Neural crest cell (in vitro differentiated cells): Measurements from ENCODE around the gene RYR3. TPM values are rescaled to one million over a fixed set of nuclear protein-coding genes. Genes with fewer than 3 reads are reported as not detected.

Experiments
- DNase-seq: peaks from one replicate; pipeline ENCODE4 v3.0.0; 2021; ENCODE audit warnings: low read depth, mixed read lengths, low spot score
- H3K27ac Mint-ChIP-seq: one replicate; pipeline ENCODE4 v1.8.0; 2021; ENCODE audit warnings: mild to moderate bottlenecking, mixed read lengths; ENCODE audit not compliant: unreplicated experiment
- H3K27me3 Mint-ChIP-seq: 2 replicates; pipeline ENCODE4 v1.8.0; 2021; ENCODE audit warnings: low read depth, mild to moderate bottlenecking, mixed read lengths
- H3K36me3 Mint-ChIP-seq: 2 replicates; pipeline ENCODE4 v1.8.0; 2021; ENCODE audit warnings: low read depth, mild to moderate bottlenecking, mixed read lengths
- H3K4me1 Mint-ChIP-seq: 2 replicates; pipeline ENCODE4 v1.8.0; 2021; ENCODE audit warnings: mixed read lengths
- H3K4me3 Mint-ChIP-seq: one replicate; pipeline ENCODE4 v1.8.0; 2021; ENCODE audit warnings: mild to moderate bottlenecking, mixed read lengths
- H3K9me3 Mint-ChIP-seq: 2 replicates; pipeline ENCODE4 v1.8.0; 2021; ENCODE audit warnings: mixed read lengths
- total RNA-seq: library from RNA; stranded (reverse); gene quantifications from 2 replicates; pipeline ENCODE4 v1.2.1, GENCODE V29; 2021
- TF ChIP-seq, protein P1 (sequence below): fragments of 200-600 bp; sonication (generic); conservative IDR thresholded peaks from 2 replicates; pipeline ENCODE4 v1.5.0; 2021; ENCODE audit warnings: antibody characterized with exemption, mild to moderate bottlenecking

RYR3 gene
- total RNA-seq, 1 donor from 2014 or later = 2.2 TPM

DNA sequence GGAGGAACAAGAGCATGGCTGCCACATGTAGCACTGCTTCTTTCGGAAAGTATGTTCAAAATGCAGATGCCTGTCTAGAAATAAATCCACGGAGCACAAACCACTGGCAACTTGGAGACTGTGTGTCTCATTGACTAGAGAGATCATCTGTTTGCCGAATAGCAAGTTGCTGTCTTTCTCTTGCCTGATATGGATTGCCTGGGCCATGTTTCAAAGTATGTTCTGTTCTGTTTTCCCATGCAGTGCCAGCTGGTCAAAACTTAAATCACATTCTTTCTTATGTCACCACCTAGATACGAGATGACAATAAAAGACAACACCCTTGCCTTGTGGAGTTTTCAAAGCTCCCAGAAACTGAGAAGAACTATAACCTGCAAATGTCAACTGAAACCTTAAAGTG, 318.9 kb downstream of the RYR3 start:
- Mint-ChIP-seq H3K27ac (no peak overlapping the region), H3K9me3 (peaks cover 13% of the 10 kb centered on the region), H3K36me3 (peaks cover 7% of the 10 kb centered on the region), H3K27me3 (peaks cover 3% of the 10 kb centered on the region), H3K4me1 (no peaks in the 10 kb centered on the region), H3K4me3 (no peak overlapping the region)
- no peak for DNase-seq
- TF ChIP-seq, protein P1, sequence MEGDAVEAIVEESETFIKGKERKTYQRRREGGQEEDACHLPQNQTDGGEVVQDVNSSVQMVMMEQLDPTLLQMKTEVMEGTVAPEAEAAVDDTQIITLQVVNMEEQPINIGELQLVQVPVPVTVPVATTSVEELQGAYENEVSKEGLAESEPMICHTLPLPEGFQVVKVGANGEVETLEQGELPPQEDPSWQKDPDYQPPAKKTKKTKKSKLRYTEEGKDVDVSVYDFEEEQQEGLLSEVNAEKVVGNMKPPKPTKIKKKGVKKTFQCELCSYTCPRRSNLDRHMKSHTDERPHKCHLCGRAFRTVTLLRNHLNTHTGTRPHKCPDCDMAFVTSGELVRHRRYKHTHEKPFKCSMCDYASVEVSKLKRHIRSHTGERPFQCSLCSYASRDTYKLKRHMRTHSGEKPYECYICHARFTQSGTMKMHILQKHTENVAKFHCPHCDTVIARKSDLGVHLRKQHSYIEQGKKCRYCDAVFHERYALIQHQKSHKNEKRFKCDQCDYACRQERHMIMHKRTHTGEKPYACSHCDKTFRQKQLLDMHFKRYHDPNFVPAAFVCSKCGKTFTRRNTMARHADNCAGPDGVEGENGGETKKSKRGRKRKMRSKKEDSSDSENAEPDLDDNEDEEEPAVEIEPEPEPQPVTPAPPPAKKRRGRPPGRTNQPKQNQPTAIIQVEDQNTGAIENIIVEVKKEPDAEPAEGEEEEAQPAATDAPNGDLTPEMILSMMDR = no peak

DNA sequence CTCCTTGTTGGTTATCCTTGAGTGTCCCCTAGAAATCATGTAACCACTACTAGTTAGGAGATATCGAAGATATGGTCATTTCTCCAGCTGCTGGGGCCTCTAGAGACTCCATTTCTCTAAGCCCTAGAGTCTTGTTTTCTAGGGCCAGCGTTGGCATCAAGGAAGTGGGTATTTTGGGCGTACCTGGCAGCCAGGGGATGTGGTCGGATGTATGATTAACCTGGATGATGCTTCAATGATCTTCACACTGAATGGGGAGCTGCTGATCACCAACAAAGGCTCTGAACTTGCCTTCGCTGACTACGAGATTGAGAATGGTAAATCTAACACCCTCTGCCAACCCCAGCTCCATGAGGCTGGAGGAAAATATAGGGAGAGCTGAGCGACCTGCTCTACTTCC, 325.5 kb downstream of the RYR3 start:
- H3K9me3 Mint-ChIP-seq = no peaks in the 10 kb centered on the region
- no peaks in the 10 kb centered on the region for H3K27me3 Mint-ChIP-seq
- no peak for DNase-seq
- peaks cover 3% of the 10 kb centered on the region for H3K36me3 Mint-ChIP-seq
- TF ChIP-seq, protein P1 = no peak
- H3K4me3 Mint-ChIP-seq = no peak overlapping the region
- H3K4me1 Mint-ChIP-seq = peaks cover 6% of the 10 kb centered on the region
- H3K27ac Mint-ChIP-seq = no peak overlapping the region

DNA sequence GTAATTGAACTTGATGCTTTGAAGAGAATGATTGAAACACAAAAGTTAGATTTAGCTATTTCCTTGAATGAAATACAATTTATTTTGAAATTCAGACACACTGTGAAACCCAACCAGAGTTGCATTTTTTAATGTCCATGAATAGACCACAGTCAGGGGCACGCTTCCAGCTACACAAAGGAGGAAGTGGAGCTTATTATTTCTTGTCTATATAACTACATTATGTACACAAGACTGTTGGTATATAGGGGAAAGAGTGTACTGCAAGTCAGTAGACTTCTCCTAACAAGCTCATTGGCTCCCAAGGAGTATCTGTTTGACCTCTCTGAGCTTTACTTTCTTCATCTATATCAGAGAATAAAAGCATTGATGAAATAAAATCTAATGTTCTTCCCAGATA, 326.2 kb downstream of the RYR3 start:
- Mint-ChIP-seq H3K4me3 (no peak overlapping the region), H3K9me3 (no peaks in the 10 kb centered on the region), H3K36me3 (peaks cover 3% of the 10 kb centered on the region), H3K27ac (no peak overlapping the region), H3K4me1 (peaks cover 6% of the 10 kb centered on the region), H3K27me3 (no peaks in the 10 kb centered on the region)
- no peak for DNase-seq
- TF ChIP-seq, protein P1 = no peak

DNA sequence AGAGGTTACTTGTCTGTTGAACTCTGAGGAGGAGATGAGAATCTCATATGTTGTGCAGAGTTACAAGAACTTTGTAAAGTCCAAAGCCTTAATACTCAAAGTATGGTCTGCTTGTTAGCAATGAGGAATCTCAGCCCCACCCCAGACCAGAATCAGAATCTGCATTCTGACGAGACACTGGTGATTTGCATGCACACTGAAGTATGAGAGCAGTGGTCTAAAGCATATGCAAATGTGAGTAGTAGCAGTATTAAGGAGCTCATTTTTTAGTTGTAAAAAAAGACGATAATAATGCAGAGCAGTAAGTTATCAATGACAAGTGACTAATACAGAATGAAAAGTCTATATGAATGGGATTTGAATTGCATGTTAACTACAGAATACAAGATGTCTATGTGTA, 327.7 kb downstream of the RYR3 start:
- TF ChIP-seq, protein P1 = no peak
- Mint-ChIP-seq H3K27ac (no peak overlapping the region), H3K27me3 (no peaks in the 10 kb centered on the region), H3K36me3 (peaks cover 3% of the 10 kb centered on the region), H3K9me3 (no peaks in the 10 kb centered on the region), H3K4me3 (no peak overlapping the region), H3K4me1 (peaks cover 6% of the 10 kb centered on the region)
- DNase-seq = no peak

DNA sequence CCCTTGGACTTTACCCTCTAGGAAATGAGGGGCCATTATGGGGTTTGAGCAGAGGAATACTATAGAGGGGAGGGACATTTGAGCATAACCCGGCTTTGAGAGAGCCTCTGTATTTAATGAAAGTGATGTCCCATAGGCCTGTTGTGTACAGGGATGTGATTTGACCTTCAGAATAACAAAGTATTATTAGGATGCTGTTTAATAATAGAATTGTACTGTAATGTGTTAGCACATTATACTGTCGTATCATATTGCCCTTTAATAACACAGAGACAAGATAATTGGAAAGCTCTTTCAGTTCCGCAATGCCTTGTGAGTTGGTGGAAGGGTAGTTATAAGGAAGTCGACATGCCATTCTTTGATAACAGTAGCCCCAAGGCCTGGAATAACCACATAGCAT, 328.3 kb downstream of the RYR3 start:
- no peaks in the 10 kb centered on the region for H3K27me3 Mint-ChIP-seq
- peaks cover 3% of the 10 kb centered on the region for H3K36me3 Mint-ChIP-seq
- DNase-seq = no peak
- TF ChIP-seq, protein P1 = no peak
- no peak overlapping the region for H3K4me3 Mint-ChIP-seq
- H3K9me3 Mint-ChIP-seq = no peaks in the 10 kb centered on the region
- peaks cover 6% of the 10 kb centered on the region for H3K4me1 Mint-ChIP-seq
- H3K27ac Mint-ChIP-seq = no peak overlapping the region

DNA sequence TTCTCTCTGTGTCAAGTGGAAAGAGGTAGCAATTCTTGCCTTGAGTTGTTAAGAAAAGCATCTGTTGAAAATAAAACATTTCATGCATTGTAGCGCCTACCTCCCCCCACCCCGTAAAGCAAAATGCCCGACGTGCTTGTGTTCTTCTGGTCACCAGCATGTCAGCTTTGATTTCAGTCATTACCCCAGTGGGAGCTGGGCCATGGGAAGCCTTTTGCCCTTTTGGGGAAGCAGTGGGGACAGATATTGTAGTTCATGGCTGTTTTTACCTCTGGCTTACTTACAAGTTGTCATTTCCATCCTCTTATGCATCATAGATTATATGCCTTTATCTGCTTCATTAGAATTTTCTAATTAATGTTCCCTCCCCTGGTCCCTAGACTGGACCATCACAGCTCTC, 328.7 kb downstream of the RYR3 start:
- DNase-seq = no peak
- peaks cover 6% of the 10 kb centered on the region for H3K4me1 Mint-ChIP-seq
- H3K9me3 Mint-ChIP-seq = no peaks in the 10 kb centered on the region
- H3K27ac Mint-ChIP-seq = no peak overlapping the region
- TF ChIP-seq, protein P1 = no peak
- H3K4me3 Mint-ChIP-seq = no peak overlapping the region
- peaks cover 3% of the 10 kb centered on the region for H3K36me3 Mint-ChIP-seq
- H3K27me3 Mint-ChIP-seq = no peaks in the 10 kb centered on the region
